ENCODE measurements around the gene AP3B1. TPM values are rescaled to one million over a fixed set of nuclear protein-coding genes. Genes with fewer than 3 reads are reported as not detected.

AP3B1 gene
- total and polyA plus RNA-seq, 2 experiments from 2014 or later = 29.4 to 41.4 TPM

- H3K9me3 ChIP-seq (ENCODE audit: low read depth) = no peaks in the 10 kb centered on the region
- H3K4me2 ChIP-seq = peak overlapping the region; percentile 21
- no peak overlapping the region for H3K4me3 ChIP-seq
- no peak for TF ChIP-seq EZH2phosphoT487 (IDR thresholded peaks at IDR 0.05; ENCODE audit: low read depth, severe bottlenecking, unreplicated experiment)
- no peak overlapping the region for H2AFZ ChIP-seq
- no peaks in the 10 kb centered on the region for H3K79me2 ChIP-seq
- no peaks in the 10 kb centered on the region for H3K36me3 ChIP-seq (replicated peaks; ENCODE audit: insufficient read depth, low read depth)
- no peak overlapping the region for H3K27ac ChIP-seq
- H3K4me1 ChIP-seq (ENCODE audit: insufficient read depth) = no peaks in the 10 kb centered on the region
- DNase-seq (ENCODE audit: low spot score) = no peak
- 65% methylated on average over 3 of the region's 3 CpGs for WGBS (ENCODE audit: low lambda C conversion rate, missing lambda C conversion rate)
- H3K9me2 ChIP-seq (replicated peaks; ENCODE audit: insufficient read depth) = no peaks in the 10 kb centered on the region
- H3K27me3 ChIP-seq = no peaks in the 10 kb centered on the region
- H4K20me1 ChIP-seq (ENCODE audit: insufficient read depth, poor library complexity, severe bottlenecking) = no peaks in the 10 kb centered on the region
Measured at GRCh38 chr5:78016863-78017529, 277.5 kb downstream of the AP3B1 start.

- Histone ChIP-seq H3K79me2 (no peaks in the 10 kb centered on the region), H3K27ac (peak overlapping the region; percentile 42), H4K20me1 (ENCODE audit: insufficient read depth, poor library complexity, severe bottlenecking) (no peaks in the 10 kb centered on the region), H2AFZ (no peak overlapping the region), H3K4me2 (peak overlapping the region; percentile 46), H3K4me3 (no peak overlapping the region), H3K4me1 (ENCODE audit: insufficient read depth) (peaks cover 4% of the 10 kb centered on the region), H3K9me3 (ENCODE audit: low read depth) (no peaks in the 10 kb centered on the region), H3K9me2 (replicated peaks; ENCODE audit: insufficient read depth) (no peaks in the 10 kb centered on the region), H3K27me3 (no peaks in the 10 kb centered on the region), H3K36me3 (replicated peaks; ENCODE audit: insufficient read depth, low read depth) (no peaks in the 10 kb centered on the region)
- peak; percentile 50 for DNase-seq (ENCODE audit: low spot score)
- 70% methylated on average over 5 of the region's 5 CpGs for whole genome bisulfite sequencing (ENCODE audit: low lambda C conversion rate, missing lambda C conversion rate)
- TF ChIP-seq CTCF (IDR thresholded peaks at IDR 0.05; ENCODE audit: poor library complexity) (no peak), EZH2phosphoT487 (IDR thresholded peaks at IDR 0.05; ENCODE audit: low read depth, severe bottlenecking, unreplicated experiment) (no peak), EZH2 (IDR thresholded peaks at IDR 0.05; ENCODE audit: borderline replicate concordance) (no peak)
Measured at GRCh38 chr5:78009937-78010527, 284.5 kb downstream of the AP3B1 start.

GRCh38 chr5:78008356-78008967, 286.0 kb downstream of the AP3B1 start:
- no peaks in the 10 kb centered on the region for H4K20me1 ChIP-seq (ENCODE audit: insufficient read depth, poor library complexity, severe bottlenecking)
- H3K4me1 ChIP-seq (ENCODE audit: insufficient read depth) = peaks cover 4% of the 10 kb centered on the region
- WGBS (ENCODE audit: low lambda C conversion rate, missing lambda C conversion rate) = 11% methylated on average over 1 of the region's 1 CpG
- H3K9me2 ChIP-seq (replicated peaks; ENCODE audit: insufficient read depth) = no peaks in the 10 kb centered on the region
- no peaks in the 10 kb centered on the region for H3K27me3 ChIP-seq
- H3K4me2 ChIP-seq = no peak overlapping the region
- TF ChIP-seq CTCF (IDR thresholded peaks at IDR 0.05; ENCODE audit: poor library complexity) (peak; percentile 85), EZH2 (IDR thresholded peaks at IDR 0.05; ENCODE audit: borderline replicate concordance) (no peak)
- no peaks in the 10 kb centered on the region for H3K9me3 ChIP-seq (ENCODE audit: low read depth)
- H3K36me3 ChIP-seq (replicated peaks; ENCODE audit: insufficient read depth, low read depth) = no peaks in the 10 kb centered on the region
- H3K27ac ChIP-seq = no peak overlapping the region
- H2AFZ ChIP-seq = no peak overlapping the region
- no peaks in the 10 kb centered on the region for H3K79me2 ChIP-seq
- no peak overlapping the region for H3K4me3 ChIP-seq
- DNase-seq (ENCODE audit: low spot score) = peak; percentile 54

- no peaks in the 10 kb centered on the region for H3K79me2 ChIP-seq
- H3K9me3 ChIP-seq (ENCODE audit: low read depth) = no peaks in the 10 kb centered on the region
- H3K27me3 ChIP-seq = no peaks in the 10 kb centered on the region
- H3K36me3 ChIP-seq (replicated peaks; ENCODE audit: insufficient read depth, low read depth) = no peaks in the 10 kb centered on the region
- H2AFZ ChIP-seq = no peak overlapping the region
- no peak overlapping the region for H3K4me3 ChIP-seq
- H3K4me2 ChIP-seq = no peak overlapping the region
- no peak for DNase-seq (ENCODE audit: low spot score)
- no peaks in the 10 kb centered on the region for H3K9me2 ChIP-seq (replicated peaks; ENCODE audit: insufficient read depth)
- 93% methylated on average over 3 of the region's 3 CpGs for WGBS (ENCODE audit: low lambda C conversion rate, missing lambda C conversion rate)
- H3K27ac ChIP-seq = no peak overlapping the region
- no peaks in the 10 kb centered on the region for H4K20me1 ChIP-seq (ENCODE audit: insufficient read depth, poor library complexity, severe bottlenecking)
- H3K4me1 ChIP-seq (ENCODE audit: insufficient read depth) = peaks cover 4% of the 10 kb centered on the region
- no peak for TF ChIP-seq CTCF (IDR thresholded peaks at IDR 0.05; ENCODE audit: poor library complexity)
Measured at GRCh38 chr5:78007233-78007632, 287.3 kb downstream of the AP3B1 start.
